GM18909 (cell line): ENCODE measurements around the gene DPT.

ENCODE experiments used
- ATAC-seq: cut with Tn5 transposase; IDR thresholded peaks from one replicate; pipeline ENCODE4 v1.9.1; 2021; ENCODE audit warnings: mild to moderate bottlenecking; ENCODE audit not compliant: unreplicated experiment, poor library complexity

Gene DPT

GRCh38 chr1:168708698-168709404 lies 20.2 kb downstream of the DPT start:
- no peak for ATAC-seq

GRCh38 chr1:168706391-168706992 lies 22.5 kb downstream of the DPT start:
- no peak for ATAC-seq

- no peak for ATAC-seq
Observed at GRCh38 chr1:168700575-168701268, 28.3 kb downstream of the DPT start.

- no peak for ATAC-seq
Observed at GRCh38 chr1:168698453-168698852, 30.6 kb downstream of the DPT start.

GRCh38 chr1:168697356-168698126 lies 31.5 kb downstream of the DPT start:
- ATAC-seq = no peak

GRCh38 chr1:168696125-168696760 lies 32.8 kb downstream of the DPT start:
- ATAC-seq = no peak

GRCh38 chr1:168693872-168694238 lies 35.2 kb downstream of the DPT start:
- ATAC-seq = no peak

GRCh38 chr1:168693197-168693871 lies 35.7 kb downstream of the DPT start:
- ATAC-seq = no peak

GRCh38 chr1:168692472-168692871 lies 36.5 kb downstream of the DPT start:
- no peak for ATAC-seq

GRCh38 chr1:168691541-168691940 lies 37.5 kb downstream of the DPT start:
- no peak for ATAC-seq

- no peak for ATAC-seq
Observed at GRCh38 chr1:168689726-168690602, 39.0 kb downstream of the DPT start.

- ATAC-seq = no peak
Observed at GRCh38 chr1:168689327-168689657, 39.7 kb downstream of the DPT start.

GRCh38 chr1:168688644-168689326 lies 40.2 kb downstream of the DPT start:
- ATAC-seq = no peak

- no peak for ATAC-seq
Observed at GRCh38 chr1:168687816-168688215, 41.2 kb downstream of the DPT start.

GRCh38 chr1:168686666-168687065 lies 42.3 kb downstream of the DPT start:
- no peak for ATAC-seq

GRCh38 chr1:168683871-168684270 lies 45.1 kb downstream of the DPT start:
- ATAC-seq = no peak

GRCh38 chr1:168676861-168677260 lies 52.1 kb downstream of the DPT start:
- no peak for ATAC-seq

GRCh38 chr1:168676029-168676812 lies 52.8 kb downstream of the DPT start:
- ATAC-seq = no peak
